ENCODE results near the gene UPK2. TPM values are rescaled to one million over a fixed set of nuclear protein-coding genes. Genes with fewer than 3 reads are reported as not detected.
"Not testable (repeated sequence)": the region's sequence is repeated elsewhere in the genome, so short reads cannot be mapped to it uniquely, and the experiment has no call there.

UPK2 gene
- total RNA-seq, 1 experiment from 2014 or later, result not detected

DNA sequence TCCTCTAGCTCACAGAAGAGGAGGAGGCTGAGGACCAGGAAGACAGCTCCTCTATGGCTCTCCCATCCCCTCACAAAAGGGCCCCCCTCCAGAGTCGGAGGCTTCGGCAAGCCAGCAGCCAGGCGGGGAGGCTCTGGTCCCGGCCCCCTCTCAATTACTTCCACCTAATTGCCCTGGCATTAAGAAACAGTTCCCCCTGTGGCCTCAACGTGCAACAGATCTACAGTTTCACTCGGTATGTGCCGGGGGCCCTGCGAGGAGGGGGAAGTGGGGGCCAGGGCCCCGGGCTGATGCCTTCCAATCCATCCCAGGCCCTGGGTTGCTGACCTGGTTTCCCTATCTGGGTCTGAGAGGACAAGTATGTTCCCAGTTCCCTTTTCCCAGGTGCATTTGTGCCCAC, 23.3 kb downstream of the UPK2 start:
- Histone ChIP-seq H3K27ac (no peak overlapping the region), H3K9me3 (replicated peaks) (no peaks in the 10 kb centered on the region), H3K27me3 (no peaks in the 10 kb centered on the region; the same call in 1 of the 2 replicates), H3K36me3 (no peaks in the 10 kb centered on the region), H3K4me1 (no peaks in the 10 kb centered on the region), H3K4me3 (no peak overlapping the region)
- DNase-seq, result no peak

DNA sequence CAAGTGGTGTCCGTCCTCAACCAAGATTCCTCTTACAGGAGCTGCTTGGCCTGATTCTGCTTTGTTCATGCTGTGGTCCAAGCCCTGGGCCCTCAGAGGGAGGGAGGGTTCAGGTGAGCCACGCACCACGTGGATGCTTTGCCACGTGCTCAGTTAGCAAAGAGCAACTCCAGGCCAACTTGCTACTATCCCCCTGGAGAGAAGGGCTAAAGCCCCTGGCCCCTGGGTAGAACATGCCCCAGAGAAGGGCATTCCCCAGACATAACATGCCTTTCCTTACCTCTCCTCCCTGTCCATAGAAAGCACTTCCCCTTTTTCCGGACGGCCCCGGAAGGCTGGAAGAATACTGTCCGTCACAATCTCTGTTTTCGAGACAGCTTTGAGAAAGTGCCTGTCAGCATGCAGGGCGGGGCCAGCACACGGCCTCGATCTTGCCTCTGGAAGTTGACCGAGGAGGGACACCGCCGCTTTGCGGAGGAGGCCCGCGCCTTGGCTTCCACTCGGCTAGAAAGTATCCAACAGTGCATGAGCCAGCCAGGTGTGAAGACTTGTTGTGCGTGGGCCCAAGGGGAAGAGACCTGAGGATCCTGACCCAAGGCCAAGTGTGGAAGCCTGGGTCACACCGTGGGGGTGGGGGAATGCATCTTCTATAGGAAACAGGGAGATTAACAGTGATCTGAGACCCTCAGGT, 24.2 kb downstream of the UPK2 start:
- DNase-seq, result no peak
- H3K27ac ChIP-seq, result no peak overlapping the region
- no peak overlapping the region for H3K4me3 ChIP-seq
- no peaks in the 10 kb centered on the region for H3K9me3 ChIP-seq (replicated peaks)
- no peaks in the 10 kb centered on the region; the same call in 1 of the 2 replicates for H3K27me3 ChIP-seq
- no peaks in the 10 kb centered on the region for H3K36me3 ChIP-seq
- H3K4me1 ChIP-seq, result no peaks in the 10 kb centered on the region

DNA sequence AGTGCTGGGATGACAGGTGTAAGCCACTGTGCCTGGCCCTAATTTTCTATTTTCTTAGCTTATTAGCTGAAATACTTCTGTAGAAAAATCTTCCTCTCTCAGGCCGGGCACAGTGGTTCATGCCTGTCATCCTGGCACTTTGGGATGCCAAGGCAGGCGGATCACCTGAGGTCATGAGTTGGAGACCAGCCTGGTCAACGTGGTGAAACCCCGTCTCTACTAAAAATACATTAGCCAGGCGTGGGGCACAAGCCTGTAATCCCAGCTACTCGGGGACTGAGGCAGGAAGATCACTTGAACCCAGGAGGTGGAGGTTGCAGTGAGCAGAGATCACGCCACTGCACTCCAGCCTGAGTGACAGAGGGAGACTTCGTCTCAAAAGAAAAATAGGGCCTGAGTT, 28.2 kb downstream of the UPK2 start:
- not testable (repeated sequence) for DNase-seq; H3K4me1 ChIP-seq; H3K4me3 ChIP-seq; H3K27me3 ChIP-seq; H3K9me3 ChIP-seq (replicated peaks); H3K36me3 ChIP-seq; H3K27ac ChIP-seq

DNA sequence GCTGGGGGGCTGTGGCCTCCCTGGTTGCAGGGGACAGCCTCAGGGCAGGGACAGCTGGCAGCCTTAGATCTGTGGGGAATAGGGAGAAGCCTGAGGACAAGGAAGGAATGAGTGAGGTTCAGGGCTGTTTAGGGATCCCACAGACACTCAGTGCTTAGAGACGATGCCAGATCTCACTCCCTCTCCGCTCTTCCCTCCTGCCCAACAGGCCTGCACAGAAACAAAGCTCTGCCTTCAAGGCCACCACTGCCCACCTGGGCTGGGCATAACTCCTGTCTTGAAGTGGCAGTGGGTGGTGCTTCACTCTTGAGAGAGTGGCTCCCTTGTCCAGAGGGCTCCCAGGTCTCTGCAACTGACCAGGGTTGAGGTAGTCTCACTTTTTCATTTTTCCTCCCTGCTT, 28.7 kb downstream of the UPK2 start:
- H3K4me1 ChIP-seq, result no peaks in the 10 kb centered on the region
- peak in 1 of 2 experiments; percentile 36 for DNase-seq

DNA sequence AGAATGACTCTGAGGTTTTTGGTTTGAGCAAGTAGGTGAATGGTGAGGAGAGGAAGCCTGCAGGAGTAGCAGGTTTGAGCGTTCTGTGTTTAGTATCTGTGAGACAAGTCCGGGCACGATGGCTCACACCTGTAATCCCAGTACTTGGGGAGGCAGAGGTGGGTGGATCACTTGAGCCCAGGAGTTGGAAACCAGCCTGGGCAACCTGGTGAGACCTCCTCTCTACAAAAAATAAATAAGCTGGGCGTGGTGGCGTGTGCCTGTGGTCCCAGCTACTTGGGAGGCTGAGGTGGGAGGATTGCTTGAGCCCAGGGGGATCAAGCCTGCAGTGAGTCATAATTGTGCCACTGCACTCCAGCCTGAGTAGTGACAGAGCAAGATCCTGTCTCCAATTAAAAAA, 32.2 kb downstream of the UPK2 start:
- H3K9me3 ChIP-seq (replicated peaks), result no peaks in the 10 kb centered on the region
- H3K36me3 ChIP-seq, result no peaks in the 10 kb centered on the region
- no peak overlapping the region for H3K4me3 ChIP-seq
- H3K27ac ChIP-seq, result no peak overlapping the region
- DNase-seq, result no peak
- H3K4me1 ChIP-seq, result no peaks in the 10 kb centered on the region
- no peaks in the 10 kb centered on the region for H3K27me3 ChIP-seq

More for the DNA sequence above, 28.7 kb downstream of the UPK2 start:
- Histone ChIP-seq H3K27ac (no peak overlapping the region), H3K4me3 (no peak overlapping the region), H3K36me3 (no peaks in the 10 kb centered on the region), H3K9me3 (replicated peaks) (no peaks in the 10 kb centered on the region), H3K27me3 (no peaks in the 10 kb centered on the region; the same call in 1 of the 2 replicates)

DNA sequence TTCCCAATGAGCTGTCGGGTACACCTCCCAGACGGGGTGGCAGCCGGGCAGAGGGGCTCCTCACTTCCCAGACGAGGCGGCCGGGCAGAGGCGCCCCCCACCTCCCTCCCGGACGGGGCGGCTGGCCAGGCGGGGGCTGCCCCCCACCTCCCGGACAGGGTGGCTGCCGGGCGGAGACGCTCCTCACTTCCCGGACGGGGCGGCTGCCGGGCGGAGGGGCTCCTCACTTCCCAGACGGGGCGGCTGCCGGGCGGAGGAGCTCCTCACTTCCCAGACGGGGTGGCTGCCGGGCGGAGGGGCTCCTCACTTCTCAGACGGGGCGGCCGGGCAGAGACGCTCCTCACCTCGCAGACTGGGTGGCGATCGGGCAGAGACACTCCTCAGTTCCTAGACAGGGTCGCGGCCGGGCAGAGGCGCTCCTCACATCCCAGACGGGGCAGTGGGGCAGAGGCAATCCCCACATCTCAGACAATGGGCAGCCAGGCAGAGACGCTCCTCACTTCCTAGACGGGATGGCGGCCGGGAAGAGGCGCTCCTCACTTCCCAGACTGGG, 35.5 kb downstream of the UPK2 start:
- not testable (repeated sequence) for H3K9me3 ChIP-seq (replicated peaks); DNase-seq; H3K27ac ChIP-seq; H3K27me3 ChIP-seq; H3K4me1 ChIP-seq; H3K36me3 ChIP-seq; H3K4me3 ChIP-seq

DNA sequence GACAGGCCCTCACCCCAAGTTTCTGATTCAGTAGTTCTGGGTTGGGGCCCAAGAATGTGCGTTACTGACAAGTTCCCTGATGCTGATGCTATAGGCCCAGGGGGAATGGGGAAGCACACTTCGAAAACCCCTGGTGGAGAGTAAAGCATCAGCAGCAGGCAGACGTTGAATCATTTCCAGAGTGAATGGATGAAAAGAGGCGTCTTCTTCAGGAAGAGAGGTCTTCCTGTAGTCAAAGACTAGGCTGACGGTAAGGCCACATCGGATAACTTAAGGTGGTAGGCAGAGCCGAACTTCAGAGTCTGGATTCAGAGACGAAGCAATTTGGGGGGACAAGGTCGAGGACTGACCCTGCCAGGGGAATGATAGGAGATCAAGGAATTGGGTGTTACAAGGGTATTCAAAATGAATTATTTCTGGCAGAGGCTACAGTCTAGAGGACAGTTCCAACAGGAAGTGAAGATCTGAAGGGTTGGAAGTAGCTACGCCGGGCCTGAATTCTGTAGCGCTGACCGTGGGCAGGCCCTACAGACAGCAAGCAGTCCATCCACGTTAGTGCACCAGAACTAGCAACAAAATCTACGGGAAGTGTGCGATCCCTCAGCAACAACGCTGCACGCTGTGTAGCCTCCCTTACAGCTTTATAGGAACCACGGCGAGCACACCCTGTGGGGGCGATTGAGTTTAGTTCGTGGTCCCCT, 41.0 kb downstream of the UPK2 start:
- no peaks in the 10 kb centered on the region for H3K9me3 ChIP-seq (replicated peaks)
- H3K27ac ChIP-seq, result peak overlapping the region; percentile 69
- peak in 1 of 2 experiments; percentile 21 for DNase-seq

DNA sequence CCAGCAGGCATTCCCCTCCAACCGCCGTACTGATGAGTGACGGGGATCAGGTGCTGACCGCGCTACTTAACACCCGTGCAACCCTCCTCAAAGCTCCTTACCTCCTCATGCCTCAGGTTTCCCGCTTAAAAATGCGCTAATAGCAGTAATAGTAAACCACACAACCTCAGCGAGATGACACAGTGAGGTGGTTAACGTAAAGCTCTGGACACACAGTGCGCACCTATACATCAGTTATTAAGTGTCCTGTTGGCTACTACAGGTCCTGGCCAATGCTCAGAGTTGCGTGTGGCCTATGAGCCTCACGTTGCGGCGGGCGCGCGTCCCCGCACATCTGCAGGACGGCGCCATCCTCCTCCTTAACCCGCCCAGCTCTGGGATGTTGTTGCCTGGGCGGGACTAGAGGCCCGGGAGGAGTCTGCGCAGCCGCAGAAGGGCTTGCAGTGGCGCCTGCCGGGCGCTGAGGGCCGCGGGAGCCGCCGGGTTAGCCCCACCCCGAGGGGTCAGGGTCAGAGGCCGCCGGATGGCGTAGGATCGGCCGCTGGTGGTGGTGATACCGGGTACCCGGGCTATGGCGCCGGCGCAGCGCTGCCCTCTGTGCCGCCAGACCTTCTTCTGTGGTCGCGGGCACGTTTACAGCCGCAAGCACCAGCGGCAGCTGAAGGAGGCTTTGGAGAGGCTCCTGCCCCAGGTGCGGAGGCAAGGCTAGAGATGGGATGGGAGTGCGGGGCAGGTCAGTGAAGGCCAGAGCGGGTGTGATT, 41.7 kb downstream of the UPK2 start, which contains the start of gene CENATAC:
CENATAC (plus strand) TSS at position 512 of the 761 bp plus-strand sequence; CDS start at position 572, 60 bp downstream.
- peak; percentile 85 to 87 for DNase-seq
- Histone ChIP-seq H3K27me3 (no peaks in the 10 kb centered on the region), H3K9me3 (replicated peaks) (no peaks in the 10 kb centered on the region), H3K4me3 (peak within 1 kb of the TSS; percentile 89), H3K27ac (peak within 1 kb of the TSS; percentile 69), H3K36me3 (peaks cover 5% of the 10 kb centered on the region; the same call in 1 of the 2 replicates), H3K4me1 (no peaks in the 10 kb centered on the region)

More for the DNA sequence above, 41.0 kb downstream of the UPK2 start:
- no peaks in the 10 kb centered on the region for H3K4me1 ChIP-seq
- H3K27me3 ChIP-seq, result no peaks in the 10 kb centered on the region
- H3K4me3 ChIP-seq, result peak overlapping the region; percentile 89
- peaks cover 5% of the 10 kb centered on the region; the same call in 1 of the 2 replicates for H3K36me3 ChIP-seq

DNA sequence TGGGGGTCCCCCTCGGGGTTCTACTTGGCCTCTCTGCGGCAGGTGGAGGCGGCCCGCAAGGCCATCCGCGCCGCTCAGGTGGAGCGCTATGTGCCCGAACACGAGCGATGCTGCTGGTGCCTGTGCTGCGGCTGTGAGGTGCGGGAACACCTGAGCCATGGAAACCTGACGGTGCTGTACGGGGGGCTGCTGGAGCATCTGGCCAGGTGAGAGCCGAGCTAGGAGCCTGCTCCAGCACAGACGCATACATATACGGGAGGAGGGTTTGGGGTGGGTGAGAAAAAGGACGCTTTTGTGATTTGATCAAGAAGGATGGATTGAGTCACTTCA, 42.3 kb downstream of the UPK2 start:
- Histone ChIP-seq H3K36me3 (peaks cover 5% of the 10 kb centered on the region; the same call in 1 of the 2 replicates), H3K4me1 (no peaks in the 10 kb centered on the region), H3K9me3 (replicated peaks) (no peaks in the 10 kb centered on the region), H3K4me3 (peak overlapping the region; percentile 89), H3K27me3 (no peaks in the 10 kb centered on the region), H3K27ac (peak overlapping the region; percentile 69; the same call in 1 of the 2 replicates)
- no peak for DNase-seq

DNA sequence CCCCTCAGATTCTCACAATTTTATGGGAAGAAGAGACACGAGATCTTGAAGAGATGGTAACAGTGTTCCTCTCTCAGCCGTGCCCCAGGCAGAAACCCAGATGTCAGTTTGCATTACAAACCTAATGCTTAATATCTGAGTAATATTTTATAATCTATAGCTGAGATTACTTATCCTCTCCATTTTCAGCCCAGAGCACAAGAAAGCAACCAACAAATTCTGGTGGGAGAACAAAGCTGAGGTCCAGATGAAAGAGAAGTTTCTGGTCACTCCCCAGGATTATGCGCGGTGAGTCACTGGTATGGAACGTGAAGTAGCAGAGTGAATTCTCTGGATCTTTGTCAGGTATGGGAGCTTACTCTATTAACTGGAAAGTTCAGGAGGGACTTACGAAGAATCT, 42.7 kb downstream of the UPK2 start:
- H3K4me1 ChIP-seq, result no peaks in the 10 kb centered on the region
- H3K9me3 ChIP-seq (replicated peaks), result no peaks in the 10 kb centered on the region
- H3K4me3 ChIP-seq, result peak overlapping the region; percentile 89
- no peaks in the 10 kb centered on the region for H3K27me3 ChIP-seq
- no peak overlapping the region; the same call in 1 of the 2 replicates for H3K27ac ChIP-seq
- H3K36me3 ChIP-seq, result peaks cover 5% of the 10 kb centered on the region; the same call in 1 of the 2 replicates
- DNase-seq, result no peak

DNA sequence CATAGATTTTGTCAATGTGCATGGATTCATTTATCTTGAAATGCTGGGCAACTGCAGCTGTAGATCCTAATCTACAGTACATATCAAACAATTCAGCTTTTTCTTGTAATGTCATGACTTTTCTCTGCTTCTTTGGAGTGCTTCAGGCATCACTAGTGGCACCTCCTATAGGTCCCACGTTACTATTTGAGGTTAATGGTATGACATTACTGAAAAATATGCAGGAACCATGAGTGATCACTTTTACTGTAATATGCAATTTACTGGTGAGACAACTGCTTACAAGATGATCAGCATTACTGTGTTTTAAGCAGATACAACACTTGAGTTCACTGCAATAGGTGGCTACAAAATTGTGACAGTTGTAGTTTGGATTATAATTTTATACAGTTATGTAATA, 44.8 kb downstream of the UPK2 start:
- Histone ChIP-seq H3K27me3 (no peaks in the 10 kb centered on the region), H3K4me3 (no peak overlapping the region), H3K36me3 (peaks cover 5% of the 10 kb centered on the region; the same call in 1 of the 2 replicates), H3K4me1 (no peaks in the 10 kb centered on the region), H3K27ac (no peak overlapping the region), H3K9me3 (replicated peaks) (no peaks in the 10 kb centered on the region)
- no peak for DNase-seq

DNA sequence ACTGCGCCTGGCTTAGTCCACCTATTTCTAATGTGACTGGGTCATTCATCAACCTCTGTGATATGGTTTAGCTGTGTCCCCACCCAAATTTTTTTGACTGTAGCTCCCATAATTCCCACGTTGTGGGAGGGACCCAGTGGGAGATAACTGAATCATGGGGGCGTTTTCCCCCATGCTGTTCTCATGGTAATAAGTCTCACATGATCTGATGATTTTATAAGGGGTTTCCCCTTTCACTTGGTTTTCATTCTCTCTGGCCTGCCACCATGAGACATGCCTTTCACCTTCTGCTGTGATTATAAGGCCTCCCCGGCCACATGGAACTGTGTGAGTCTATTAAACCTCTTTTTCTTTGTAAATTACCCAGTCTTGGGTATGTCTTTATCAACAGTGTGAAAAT, 50.6 kb downstream of the UPK2 start:
- no peaks in the 10 kb centered on the region for H3K4me1 ChIP-seq
- DNase-seq, result no peak
- no peaks in the 10 kb centered on the region for H3K36me3 ChIP-seq
- H3K9me3 ChIP-seq (replicated peaks), result no peaks in the 10 kb centered on the region
- no peak overlapping the region for H3K4me3 ChIP-seq
- no peak overlapping the region for H3K27ac ChIP-seq
- no peaks in the 10 kb centered on the region for H3K27me3 ChIP-seq

Data from SJCRH30 (cell line).